Neutrophil (primary cell): Measurements from ENCODE around the gene RNF19B.

ENCODE experiments used
- H3K27ac ChIP-seq: fragments of 200-600 bp; sonication (generic); 2 replicates; pipeline ENCODE4 v1.5.1; 2016; ENCODE audit warnings: mild to moderate bottlenecking, moderate library complexity
- H3K27me3 ChIP-seq: fragments of 200-600 bp; sonication (generic); 2 replicates; pipeline ENCODE4 v1.6.0; 2016; ENCODE audit warnings: mild to moderate bottlenecking
- H3K36me3 ChIP-seq: fragments of 200-600 bp; sonication (generic); 2 replicates; pipeline ENCODE4 v1.5.1; 2017
- H3K4me1 ChIP-seq, 2 experiments: fragments of 200-600 bp in 1 of 2; sonication (generic) in 1 of 2; 1 replicate in 1 of 2; 2 replicates in 1 of 2; pipeline versions ENCODE4 v1.5.1 to v1.6.1; 2013 to 2016; ENCODE audit warnings: low read depth in 1 of 2, low read length in 1 of 2, mild to moderate bottlenecking in 1 of 2, moderate library complexity in 1 of 2; ENCODE audit not compliant: control insufficient read depth in 1 of 2, insufficient read depth in 1 of 2
- H3K4me3 ChIP-seq, 2 experiments: fragments of 200-600 bp in 1 of 2; sonication (generic) in 1 of 2; 1 replicate in 1 of 2; 2 replicates in 1 of 2; pipeline ENCODE4 v1.5.1; 2013 to 2016; ENCODE audit warnings: low read depth in 1 of 2, low read length in 1 of 2, mild to moderate bottlenecking in 1 of 2, moderate library complexity in 1 of 2
- H3K9me3 ChIP-seq: fragments of 200-600 bp; sonication (generic); 2 replicates; pipeline ENCODE4 v1.5.1; 2016
- CTCF ChIP-seq: fragments of 200-600 bp; sonication (generic); IDR thresholded peaks from 2 replicates; pipeline ENCODE4 v1.5.1; 2016; ENCODE audit warnings: antibody characterized with exemption

RNF19B gene

DNA sequence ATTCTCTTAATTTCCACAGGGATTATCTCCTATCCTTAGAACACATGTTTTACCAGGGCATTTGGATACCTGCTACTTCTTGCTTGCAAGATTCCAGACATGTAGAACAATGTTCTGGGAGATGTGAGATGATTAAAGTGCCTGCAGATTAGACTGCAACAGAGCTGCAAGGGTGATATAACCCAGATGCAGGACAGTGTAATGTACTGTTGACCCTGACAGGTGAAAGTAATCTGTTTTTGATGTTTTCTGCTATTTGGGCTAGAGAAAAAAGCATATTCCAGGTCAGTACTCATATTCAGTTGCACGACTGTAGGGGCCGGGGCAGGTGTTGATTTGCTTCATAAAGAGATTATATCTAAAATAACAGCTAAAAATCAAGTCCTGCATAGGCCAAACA lies 36.3 kb downstream of the RNF19B start:
- no peak overlapping the region for H3K4me3 ChIP-seq
- H3K27me3 ChIP-seq = peaks cover 60% of the 10 kb centered on the region
- TF ChIP-seq CTCF = no peak
- H3K4me1 ChIP-seq = peaks cover 11 to 16% of the 10 kb centered on the region in 2 experiments
- no peaks in the 10 kb centered on the region for H3K9me3 ChIP-seq
- no peak overlapping the region for H3K27ac ChIP-seq
- peaks cover 2% of the 10 kb centered on the region for H3K36me3 ChIP-seq

DNA sequence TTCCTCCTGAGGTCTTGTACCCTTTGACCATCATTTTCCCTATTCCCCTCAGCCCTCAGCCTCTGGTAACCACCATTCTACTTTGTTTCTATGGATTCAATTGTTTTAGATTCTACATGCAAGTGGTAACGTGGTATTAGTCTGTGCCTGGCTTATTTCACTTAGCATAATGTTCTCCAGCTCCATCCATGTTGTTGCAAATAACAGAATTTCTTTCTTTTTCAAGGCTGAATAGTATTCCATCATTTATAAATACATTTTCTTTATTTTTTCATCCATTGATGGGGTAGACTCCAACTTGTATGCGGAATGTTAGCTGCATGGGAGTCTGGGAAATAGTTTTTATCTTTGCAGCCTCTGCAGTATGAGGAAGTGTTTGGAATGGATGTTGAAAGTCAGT lies 37.2 kb downstream of the RNF19B start:
- Histone ChIP-seq H3K36me3 (no peaks in the 10 kb centered on the region), H3K27me3 (peaks cover 68% of the 10 kb centered on the region), H3K9me3 (no peaks in the 10 kb centered on the region), H3K4me1 (peaks cover 11 to 16% of the 10 kb centered on the region in 2 experiments), H3K27ac (no peak overlapping the region), H3K4me3 (no peak overlapping the region)
- no peak for TF ChIP-seq CTCF

DNA sequence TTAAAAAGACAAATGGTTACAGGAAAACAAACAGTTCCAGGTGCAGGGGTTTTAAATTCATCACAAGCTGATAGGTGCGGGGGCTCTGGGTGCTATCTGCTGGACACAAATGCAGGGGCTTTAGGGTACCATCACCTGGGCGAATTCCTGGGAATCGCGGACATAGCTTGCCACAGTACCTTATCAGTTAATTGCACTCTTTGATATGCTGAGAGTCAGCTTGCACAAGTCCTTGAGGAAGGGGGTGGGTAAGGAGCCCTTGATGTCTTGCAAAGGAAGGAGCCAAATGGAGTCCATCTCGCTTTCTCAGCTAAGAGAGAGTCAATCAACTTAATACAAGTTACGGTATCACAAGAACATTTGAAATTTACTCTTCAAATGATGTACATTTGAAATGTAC lies 38.0 kb downstream of the RNF19B start:
- peaks cover 76% of the 10 kb centered on the region for H3K27me3 ChIP-seq
- H3K36me3 ChIP-seq = no peaks in the 10 kb centered on the region
- H3K4me1 ChIP-seq = peaks cover 11 to 16% of the 10 kb centered on the region in 2 experiments
- TF ChIP-seq CTCF = no peak
- no peaks in the 10 kb centered on the region for H3K9me3 ChIP-seq
- H3K4me3 ChIP-seq = no peak overlapping the region
- no peak overlapping the region for H3K27ac ChIP-seq

DNA sequence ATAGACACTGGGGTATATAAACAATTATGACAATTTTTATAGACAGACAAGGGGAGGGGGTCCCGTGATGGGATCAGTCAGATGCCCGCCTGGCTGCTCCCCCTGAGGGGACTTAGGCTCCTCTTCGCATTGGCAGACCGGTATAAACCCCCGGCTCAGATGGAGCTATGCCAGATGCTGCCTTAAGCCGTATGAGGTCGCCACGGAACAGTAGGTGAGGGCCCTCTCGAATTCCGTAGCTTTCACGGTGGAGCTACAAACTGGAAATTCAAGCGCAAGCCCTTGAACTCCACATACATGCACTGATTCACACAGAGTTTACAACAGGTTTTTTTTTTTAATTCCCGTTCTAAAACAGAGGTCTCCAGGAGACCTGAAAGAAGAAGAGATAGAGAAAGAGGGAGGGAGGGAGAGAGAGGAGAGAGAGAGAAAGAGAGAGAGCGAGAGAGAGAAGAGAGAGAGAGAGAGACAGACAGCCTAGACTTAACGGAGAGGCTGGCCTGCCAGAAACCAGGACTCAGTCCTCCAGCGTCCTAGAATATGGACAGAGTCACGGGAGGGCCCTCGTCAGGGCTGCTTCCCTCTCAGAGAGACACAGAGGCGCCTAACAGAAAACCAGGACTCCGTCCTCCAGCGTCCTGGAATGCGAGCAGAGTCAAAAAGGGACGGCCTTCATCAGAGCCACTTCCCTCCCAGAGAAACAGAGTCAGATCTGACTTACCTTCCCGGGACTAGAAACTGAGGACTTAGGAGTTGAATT lies 39.0 kb downstream of the RNF19B start:
- peaks cover 11 to 16% of the 10 kb centered on the region in 2 experiments for H3K4me1 ChIP-seq
- H3K9me3 ChIP-seq = no peaks in the 10 kb centered on the region
- H3K4me3 ChIP-seq = no peak overlapping the region
- H3K27ac ChIP-seq = no peak overlapping the region
- no peaks in the 10 kb centered on the region for H3K36me3 ChIP-seq
- no peak for TF ChIP-seq CTCF
- H3K27me3 ChIP-seq = peaks cover 85% of the 10 kb centered on the region

GRCh38 chr1:32924881-32925344 lies 39.7 kb downstream of the RNF19B start:
- TF ChIP-seq CTCF = no peak
- no peaks in the 10 kb centered on the region for H3K9me3 ChIP-seq
- no peak overlapping the region for H3K27ac ChIP-seq
- H3K36me3 ChIP-seq = no peaks in the 10 kb centered on the region
- H3K4me3 ChIP-seq = no peak overlapping the region
- H3K4me1 ChIP-seq = peaks cover 11 to 16% of the 10 kb centered on the region in 2 experiments
- H3K27me3 ChIP-seq = peaks cover 92% of the 10 kb centered on the region
